Kidney epithelial cell (primary cell): ENCODE results near the gene CYBA. TPM values are rescaled to one million over a fixed set of nuclear protein-coding genes. Genes with fewer than 3 reads are reported as not detected.

Source experiments
- DNase-seq: peaks from one replicate; pipeline ENCODE4 v3.0.0-alpha.2; 2010; ENCODE audit warnings: low read depth
- H3K27me3 ChIP-seq: 2 replicates; pipeline ENCODE4 v1.6.0; 2011; ENCODE audit warnings: low read length; ENCODE audit not compliant: control insufficient read depth, insufficient read depth
- H3K36me3 ChIP-seq: 2 replicates; pipeline ENCODE4 v1.5.1; 2011; ENCODE audit warnings: low read length; ENCODE audit not compliant: control insufficient read depth, insufficient read depth
- H3K4me3 ChIP-seq: 2 replicates; pipeline ENCODE4 v1.5.1; 2011; ENCODE audit warnings: low read depth, mild to moderate bottlenecking, control low read depth, low read length
- total RNA-seq: library from RNA; depleted of rRNA; stranded (reverse); fragments of >200 nt; gene quantifications from 2 replicates; pipeline ENCODE4 v1.2.3, GENCODE V29; 2015
- TF ChIP-seq, protein P1 (sequence below): IDR thresholded peaks from 2 replicates; pipeline ENCODE4 v1.5.1; 2011; ENCODE audit warnings: mild to moderate bottlenecking, moderate library complexity, low read length, control low read depth, inconsistent platforms; ENCODE audit not compliant: insufficient read depth, poor library complexity, severe bottlenecking

CYBA gene
- total RNA-seq, 1 donor from 2014 or later = 734 TPM

DNA sequence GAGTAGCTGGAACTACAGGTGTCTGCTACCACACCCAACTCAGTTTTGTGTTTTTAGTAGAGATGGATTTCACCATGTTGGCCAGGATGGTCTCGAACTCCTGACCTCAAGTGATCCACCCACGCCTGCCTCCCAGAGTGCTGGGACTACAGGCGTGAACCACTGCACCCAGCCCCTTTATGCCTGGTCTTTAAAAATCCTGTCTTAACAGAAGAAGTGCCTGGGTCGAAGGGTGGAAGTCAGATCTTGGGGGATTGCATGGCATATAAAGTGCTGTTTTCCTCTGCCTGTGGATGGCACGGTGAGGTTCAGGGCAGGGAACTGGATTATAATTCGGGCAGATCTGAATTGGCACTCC is 50.3 kb downstream of the CYBA start:
- TF ChIP-seq, protein P1, sequence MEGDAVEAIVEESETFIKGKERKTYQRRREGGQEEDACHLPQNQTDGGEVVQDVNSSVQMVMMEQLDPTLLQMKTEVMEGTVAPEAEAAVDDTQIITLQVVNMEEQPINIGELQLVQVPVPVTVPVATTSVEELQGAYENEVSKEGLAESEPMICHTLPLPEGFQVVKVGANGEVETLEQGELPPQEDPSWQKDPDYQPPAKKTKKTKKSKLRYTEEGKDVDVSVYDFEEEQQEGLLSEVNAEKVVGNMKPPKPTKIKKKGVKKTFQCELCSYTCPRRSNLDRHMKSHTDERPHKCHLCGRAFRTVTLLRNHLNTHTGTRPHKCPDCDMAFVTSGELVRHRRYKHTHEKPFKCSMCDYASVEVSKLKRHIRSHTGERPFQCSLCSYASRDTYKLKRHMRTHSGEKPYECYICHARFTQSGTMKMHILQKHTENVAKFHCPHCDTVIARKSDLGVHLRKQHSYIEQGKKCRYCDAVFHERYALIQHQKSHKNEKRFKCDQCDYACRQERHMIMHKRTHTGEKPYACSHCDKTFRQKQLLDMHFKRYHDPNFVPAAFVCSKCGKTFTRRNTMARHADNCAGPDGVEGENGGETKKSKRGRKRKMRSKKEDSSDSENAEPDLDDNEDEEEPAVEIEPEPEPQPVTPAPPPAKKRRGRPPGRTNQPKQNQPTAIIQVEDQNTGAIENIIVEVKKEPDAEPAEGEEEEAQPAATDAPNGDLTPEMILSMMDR = no peak
- Histone ChIP-seq H3K27me3 (no peaks in the 10 kb centered on the region), H3K36me3 (peaks cover 7% of the 10 kb centered on the region), H3K4me3 (no peak overlapping the region)
- DNase-seq = no peak

DNA sequence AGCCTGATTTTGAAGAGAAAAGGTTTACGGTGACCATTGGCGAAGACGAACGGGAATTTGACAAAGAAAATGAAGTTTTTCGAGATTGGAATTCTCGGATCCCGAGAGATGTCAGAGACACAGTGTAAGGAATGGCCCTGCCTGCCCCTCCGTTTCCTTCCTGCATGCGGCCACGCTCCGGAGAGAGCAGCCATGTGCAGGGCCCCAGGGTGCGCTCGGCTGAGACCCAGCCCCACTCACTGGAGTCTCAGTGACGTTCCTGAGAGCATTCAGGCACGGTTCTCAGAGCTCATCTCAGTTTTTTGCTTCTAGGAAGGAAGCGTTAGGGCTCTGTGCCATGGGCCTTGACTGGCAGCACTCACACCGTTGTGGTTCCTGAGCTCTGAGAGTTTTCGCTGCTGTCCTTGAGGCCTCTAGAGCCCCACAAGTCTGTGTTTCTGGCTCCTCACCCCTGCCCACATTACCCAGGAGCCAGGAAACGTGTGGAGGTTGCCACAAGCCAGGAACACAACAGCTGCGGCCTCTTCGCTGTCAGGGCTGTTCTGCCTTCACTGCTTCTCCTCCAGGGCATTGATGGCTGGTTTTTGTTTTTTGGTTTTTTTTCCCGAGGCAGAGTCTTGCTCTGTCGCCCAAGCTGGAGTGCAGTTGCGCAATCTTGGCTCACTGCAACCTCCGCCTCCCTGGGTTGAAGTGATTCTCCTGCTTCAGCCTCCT is 50.9 kb downstream of the CYBA start:
- Histone ChIP-seq H3K36me3 (peaks cover 7% of the 10 kb centered on the region), H3K4me3 (no peak overlapping the region), H3K27me3 (no peaks in the 10 kb centered on the region)
- DNase-seq = no peak
- TF ChIP-seq, protein P1 = no peak

DNA sequence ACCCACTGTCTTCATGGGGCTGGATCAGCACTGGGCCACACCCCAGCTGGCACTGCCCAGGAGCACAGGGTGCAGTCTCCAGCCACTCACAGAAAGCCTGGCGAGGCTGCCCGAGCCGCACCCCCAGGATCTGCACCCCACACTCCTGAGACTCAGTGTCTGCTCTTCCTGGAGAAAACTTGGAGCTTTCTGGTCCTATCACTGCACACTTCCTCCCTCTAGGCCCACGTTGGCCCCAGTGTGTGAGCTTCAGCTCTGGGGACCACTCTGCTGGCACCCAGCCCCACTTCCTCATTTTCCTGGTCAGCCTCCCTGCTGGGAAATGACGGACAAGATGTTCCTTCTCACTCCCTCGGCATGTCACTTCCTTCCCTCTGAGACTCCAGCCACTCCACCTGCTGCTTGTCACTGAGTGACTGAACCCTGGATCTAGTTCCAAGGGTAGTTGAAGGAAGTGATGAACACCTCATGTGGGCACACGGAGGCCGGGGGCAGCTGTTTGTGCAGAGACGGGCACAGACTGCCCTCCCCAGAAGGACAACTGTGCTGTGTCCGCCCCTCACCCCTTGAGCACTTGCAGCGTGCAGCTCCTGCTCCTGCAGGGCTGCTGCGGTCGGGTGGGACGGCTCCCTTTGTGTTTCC is 51.6 kb downstream of the CYBA start:
- Histone ChIP-seq H3K36me3 (peaks cover 7% of the 10 kb centered on the region), H3K27me3 (no peaks in the 10 kb centered on the region), H3K4me3 (no peak overlapping the region)
- DNase-seq = no peak
- TF ChIP-seq, protein P1 = no peak

GRCh38 chr16:88597856-88598491 is 52.9 kb downstream of the CYBA start:
- H3K4me3 ChIP-seq = no peak overlapping the region
- H3K36me3 ChIP-seq = peaks cover 7% of the 10 kb centered on the region
- H3K27me3 ChIP-seq = no peaks in the 10 kb centered on the region
- TF ChIP-seq, protein P1 = no peak
- DNase-seq = no peak

DNA sequence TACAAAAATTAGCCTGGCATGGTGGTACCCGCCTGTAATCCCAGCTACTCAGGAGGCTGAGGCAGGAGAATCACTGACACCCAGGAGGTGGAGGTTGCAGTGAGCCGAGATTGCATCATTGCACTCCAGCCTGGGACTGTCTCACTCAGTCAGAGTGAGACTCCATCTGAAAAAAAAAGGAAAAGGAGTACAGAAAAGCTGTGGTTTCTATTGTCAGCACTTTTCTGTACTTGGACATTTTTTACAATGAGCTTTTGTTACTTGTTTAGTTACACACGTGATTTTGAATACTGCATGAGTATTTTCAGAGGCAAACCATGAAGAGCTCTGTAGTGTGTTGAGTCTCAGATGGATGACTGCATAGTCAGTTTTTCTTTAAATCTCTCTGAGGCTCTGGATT is 54.4 kb downstream of the CYBA start:
- TF ChIP-seq, protein P1 = no peak
- H3K36me3 ChIP-seq = peaks cover 4% of the 10 kb centered on the region
- H3K27me3 ChIP-seq = no peaks in the 10 kb centered on the region
- H3K4me3 ChIP-seq = no peak overlapping the region
- DNase-seq = no peak
